ENCODE measurements around the gene RTN4IP1.

The RTN4IP1 gene

DNA sequence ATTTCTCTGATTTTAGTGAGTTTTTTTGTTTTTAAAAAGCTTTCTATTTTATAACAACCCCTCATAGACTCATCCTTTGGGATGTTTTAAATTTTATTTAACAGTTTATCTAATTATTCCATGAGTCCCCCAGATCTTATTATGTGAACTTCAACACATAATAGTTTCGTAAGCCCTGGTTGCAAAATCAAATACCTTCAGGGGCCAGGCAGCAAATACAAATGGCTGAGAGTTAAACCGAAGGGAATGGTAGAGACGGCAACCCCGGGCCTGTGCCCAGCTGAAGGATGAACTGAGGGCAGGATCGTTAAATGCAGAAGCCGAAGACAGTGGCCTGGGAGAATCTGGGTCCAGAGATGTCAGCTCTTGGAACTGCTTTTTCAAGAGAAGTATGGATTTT, 88.4 kb downstream of the RTN4IP1 start:
- no peak for DNase-seq

DNA sequence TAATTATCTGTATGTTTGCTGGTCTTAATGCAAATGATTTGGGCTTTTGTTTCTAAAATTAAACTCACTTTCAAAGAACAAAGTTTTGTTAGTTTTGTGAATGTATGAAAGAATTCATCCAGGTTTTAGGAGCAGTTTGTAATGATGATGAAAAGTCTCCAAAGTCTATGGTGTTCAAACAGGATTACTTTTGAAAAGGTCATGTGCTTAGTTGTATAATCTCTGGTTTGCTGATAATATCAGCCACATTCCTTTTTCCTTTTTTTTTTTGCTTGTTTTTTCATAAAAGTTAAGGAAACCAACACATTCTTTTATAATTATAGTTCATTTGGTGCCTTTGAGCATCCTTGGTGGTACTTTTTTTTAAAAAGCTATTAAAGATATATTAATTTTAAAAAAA, 88.9 kb downstream of the RTN4IP1 start:
- no peak for DNase-seq

DNA sequence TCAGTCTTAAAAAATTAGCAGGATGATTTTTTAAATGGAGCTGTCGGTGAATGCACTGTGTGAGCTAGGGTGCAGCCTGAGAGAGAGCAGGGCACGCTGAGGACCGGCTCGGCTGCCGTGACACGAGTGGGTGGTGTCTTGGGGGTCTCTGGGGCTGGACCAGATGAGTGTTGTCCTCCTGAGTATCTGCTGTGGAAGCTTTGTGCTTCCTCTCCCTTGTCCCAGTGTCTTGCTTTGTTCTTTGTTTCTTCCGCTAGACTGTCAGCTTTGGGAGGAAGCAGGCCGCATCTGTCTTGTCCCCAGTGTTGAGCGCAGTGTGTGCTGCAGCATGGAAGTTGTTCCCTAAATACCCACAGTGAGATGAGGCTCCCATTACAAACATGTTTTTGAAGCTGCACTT, 89.4 kb downstream of the RTN4IP1 start:
- DNase-seq = no peak

DNA sequence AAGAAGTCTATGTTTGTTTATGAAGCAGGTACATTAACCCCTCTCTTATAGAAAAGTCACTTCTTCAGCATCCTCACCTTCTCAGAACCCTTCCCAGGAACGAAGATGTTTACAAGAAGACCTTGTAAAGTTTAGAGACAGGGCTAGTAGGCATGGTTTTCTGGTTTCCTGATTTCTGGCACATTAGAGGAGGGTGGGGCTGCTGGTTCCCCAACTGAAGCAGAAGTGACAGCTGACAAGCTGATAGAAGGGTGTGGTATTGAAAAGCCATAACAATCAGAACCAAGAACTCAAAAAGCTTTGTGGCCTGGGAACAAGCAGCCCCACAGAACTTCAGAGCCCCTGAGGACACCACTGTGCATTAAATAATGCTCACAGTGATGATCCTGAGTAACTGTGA, 91.2 kb downstream of the RTN4IP1 start:
- DNase-seq = no peak

DNA sequence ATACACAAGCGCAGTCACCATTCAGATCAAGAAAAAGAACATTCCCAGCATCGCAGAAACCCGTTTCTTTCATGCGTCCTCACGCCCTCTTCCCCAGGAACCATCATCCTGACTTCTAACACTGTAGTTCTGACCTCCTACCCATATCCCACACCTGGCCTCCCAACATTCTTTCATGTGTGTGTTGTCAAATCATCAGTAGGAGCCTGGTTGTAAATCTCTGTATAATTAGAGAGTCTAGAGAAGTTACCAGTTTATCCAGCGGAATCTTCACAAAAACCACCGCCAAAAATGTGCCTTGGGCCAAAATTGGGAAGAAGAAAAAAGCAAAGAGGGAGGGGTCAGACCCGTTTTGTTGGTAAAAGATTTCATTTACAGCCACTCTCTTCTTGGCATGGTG, 91.6 kb downstream of the RTN4IP1 start:
- DNase-seq = no peak

DNA sequence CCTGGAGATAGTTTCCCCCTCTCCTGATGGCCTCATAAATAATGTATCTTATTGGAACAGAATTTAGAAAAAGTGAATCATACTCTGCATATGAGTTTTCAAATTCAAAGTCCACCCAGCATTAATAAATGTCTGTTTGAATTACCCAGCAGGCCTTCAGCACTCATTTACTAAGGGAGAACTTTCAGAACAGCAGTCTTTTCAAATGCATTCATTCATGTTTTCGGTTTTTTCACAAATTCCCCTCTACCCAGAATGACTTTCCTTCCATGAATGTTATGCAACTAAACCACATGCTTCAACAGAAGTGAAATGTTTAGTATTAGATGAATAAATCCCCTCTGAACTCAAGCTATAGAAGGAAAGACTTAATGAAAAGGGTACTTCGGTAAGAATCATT, 92.4 kb downstream of the RTN4IP1 start:
- DNase-seq = no peak

DNA sequence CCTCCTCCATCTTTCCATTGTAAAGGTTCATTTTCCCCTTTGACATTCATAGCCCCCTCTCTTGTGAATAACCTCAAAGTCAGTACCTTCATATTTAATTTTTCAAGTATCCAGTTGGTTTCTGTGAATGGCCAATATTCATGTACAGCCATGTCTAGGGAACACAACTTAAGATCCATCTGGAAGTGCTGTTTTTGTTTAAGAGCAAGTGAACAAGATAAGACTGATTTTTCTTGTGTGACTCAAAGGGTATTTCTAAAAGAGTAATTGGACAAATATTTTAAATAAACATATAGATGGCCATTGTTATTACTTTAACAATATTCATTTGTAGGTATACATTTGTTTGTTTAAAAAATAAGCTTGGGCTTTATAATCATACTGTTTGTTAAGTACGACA, 92.9 kb downstream of the RTN4IP1 start:
- DNase-seq = no peak

DNA sequence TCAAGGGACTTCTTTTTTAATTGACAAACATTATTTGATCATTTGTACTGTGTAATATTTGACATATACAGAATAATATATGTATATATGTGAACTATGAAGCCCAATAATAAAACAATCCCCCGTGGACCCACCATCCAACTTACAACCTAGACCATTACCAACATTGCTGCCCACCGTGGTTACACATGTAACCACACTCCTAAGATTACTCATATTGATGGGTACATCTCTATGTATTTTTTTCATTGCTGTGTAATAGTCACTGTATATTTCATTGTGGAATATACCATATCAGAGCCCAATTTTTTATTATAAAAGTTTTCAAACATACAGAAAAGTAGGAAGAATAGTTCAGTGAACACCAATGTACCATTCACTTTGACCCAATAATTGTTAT, 94.3 kb downstream of the RTN4IP1 start:
- no peak for DNase-seq

DNA sequence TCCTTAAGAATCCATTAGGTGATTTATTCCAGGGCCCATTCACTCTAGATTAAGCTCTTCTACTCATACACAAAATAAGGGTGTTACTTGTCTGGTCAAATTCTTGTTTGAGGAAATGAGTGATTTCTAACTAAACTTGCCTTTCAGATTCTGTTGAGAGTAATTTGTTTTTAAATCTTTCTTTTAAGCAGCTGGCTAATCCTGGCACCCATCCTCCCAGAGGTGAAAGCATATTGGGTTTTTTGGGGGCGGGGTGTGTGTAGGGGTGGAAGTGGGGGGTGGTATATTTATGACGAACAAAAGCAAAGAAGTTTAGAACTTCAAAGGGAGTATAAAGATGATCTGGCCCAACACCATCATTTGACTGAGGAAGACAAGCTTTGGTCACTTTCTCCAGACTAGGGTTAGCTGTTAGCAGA, 94.7 kb downstream of the RTN4IP1 start:
- DNase-seq = no peak

DNA sequence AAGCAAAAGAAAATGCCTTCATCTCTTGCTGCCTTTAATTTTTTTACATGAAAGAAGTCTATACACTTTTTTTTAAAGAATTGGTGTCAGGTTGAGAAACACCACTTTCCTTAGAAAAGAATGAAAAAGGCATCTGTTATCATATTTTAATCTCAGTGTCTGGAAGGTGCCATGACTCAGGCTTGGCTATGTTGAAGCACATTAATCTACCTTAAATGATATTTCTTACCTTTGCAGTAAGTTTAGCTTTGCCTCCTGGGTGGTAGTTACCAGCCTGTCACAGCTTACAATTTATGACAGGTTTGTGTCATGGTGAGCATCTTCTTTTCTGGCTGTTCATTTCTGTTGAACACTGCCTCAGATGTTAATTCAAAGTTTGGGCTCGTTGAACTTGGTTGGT, 95.3 kb downstream of the RTN4IP1 start:
- DNase-seq = no peak

DNA sequence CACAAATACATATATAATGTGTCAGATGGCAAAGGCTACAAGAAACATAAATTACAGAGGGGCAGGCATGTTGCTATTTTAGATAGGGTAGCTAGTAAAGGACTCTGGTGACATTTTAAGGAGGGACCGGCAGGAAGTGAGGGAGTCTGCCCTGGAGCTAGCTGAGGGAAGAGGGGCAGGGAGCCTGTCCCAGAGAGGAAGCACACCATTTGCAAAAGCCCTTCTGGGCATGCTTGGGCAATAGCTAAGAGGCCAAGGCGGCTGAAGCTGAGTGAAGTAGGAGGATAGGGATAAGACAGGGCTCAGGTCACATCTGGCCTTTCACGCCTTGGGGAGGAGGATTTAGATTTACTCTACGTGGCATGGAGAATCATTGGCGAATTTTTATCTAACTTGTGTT, 96.2 kb downstream of the RTN4IP1 start:
- DNase-seq = no peak

DNA sequence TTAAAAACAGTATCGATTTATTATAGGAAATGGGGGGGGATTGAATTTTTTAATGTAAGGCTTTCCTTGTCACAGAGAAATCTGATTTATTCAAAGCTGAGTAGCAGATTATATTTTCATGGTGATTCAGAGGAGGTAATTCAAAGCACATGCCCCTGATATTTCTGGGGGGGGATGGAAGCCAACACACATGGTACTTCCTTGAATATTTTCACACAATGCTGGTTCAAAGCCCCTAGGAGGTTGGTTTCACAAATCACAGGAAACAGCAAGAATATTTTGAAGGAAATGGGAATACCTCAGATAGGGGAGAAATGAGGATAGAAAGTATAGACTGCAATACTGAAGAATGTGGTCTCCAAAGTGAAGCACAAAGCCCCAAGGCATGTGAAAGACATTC, 98.8 kb downstream of the RTN4IP1 start:
- DNase-seq = no peak

DNA sequence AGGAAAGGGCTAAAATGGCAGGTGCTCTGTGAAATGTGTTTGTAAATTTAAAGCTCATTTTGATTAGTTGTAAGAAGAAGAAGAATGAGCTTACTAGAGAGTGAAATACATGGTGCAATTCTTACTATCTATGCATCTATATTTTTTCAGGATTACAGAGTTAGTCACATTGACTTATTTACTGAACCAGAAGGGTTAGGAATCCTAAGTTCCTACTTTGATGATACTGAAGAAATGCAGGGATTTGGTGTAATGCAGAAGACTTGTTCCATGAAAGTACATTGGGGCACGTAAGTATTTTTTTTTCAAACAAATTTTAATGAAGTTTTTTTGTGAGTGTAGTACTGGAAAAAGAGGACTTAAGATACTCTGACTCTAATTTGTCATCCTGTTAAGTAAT, 99.3 kb downstream of the RTN4IP1 start:
- DNase-seq = no peak

DNA sequence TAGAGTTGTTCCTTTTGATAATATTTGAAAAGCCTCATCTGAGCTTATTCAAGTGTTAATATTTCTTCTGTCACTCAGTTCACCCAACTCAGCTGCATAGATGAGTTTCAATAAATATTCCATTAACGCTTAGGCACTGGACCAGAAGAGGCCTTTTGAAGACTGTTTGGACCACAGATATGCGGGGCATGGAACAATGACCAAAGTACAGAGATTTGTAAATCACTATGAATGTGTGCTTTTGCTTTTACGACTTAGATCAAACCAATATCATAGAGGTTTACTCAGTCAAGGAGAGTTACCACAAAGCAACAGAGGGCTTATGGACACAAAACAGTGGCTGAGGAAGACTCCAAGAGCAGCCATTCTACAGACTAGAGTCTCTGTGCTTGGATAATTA, 99.9 kb downstream of the RTN4IP1 start:
- no peak for DNase-seq

DNA sequence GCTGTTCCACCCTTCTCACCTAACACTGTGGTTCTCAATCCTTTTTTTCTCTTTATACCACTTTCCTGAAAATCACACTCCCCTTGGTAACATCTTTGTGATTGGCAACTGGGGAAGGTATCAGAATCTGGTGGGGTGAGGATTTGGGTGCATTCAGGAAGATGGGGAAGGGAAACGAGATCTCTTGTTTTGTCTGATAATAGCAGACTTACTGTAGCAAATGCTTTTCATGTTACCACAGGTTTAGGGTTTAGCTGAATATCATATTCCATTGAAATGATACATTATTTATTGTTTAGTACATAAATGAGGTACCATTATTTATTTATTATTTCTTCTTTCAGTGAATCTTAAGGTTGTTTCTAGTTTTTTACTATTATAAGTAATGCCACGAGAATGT, 100.8 kb downstream of the RTN4IP1 start:
- DNase-seq = no peak

DNA sequence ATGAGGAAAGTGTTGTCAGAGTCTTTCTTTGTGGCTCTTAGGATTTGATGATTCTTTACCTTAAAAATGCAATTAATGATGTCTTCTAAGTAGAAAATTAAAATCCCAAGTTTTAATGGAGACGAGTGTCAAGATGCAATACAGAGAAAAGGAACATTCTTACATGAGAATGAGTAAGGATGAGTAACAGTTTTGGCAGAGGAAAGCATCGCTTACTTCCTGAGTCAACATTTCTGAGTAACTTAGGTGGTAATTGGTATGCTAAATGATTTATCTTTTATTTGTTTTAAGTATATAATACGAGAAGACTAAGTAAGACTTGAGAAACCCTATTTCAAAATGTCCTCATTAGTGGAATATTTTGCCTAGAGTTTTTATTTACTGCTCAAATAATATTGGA, 101.3 kb downstream of the RTN4IP1 start:
- DNase-seq = no peak

DNA sequence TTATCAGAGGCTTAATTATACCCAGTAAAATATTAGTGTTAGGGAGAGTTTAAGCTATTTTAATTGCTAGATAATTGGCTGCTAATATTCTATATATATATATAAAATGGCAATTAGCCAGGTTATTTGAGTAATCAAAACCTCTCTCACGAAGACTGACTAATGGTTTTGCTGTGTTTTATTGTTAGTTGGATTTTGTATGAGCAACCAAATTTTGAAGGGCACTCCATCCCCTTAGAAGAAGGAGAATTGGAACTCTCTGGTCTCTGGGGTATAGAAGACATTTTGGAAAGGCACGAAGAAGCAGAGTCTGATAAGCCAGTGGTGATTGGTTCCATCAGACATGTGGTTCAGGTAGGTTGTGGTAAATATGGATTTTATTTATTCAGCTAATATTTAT, 102.2 kb downstream of the RTN4IP1 start:
- DNase-seq = no peak

DNA sequence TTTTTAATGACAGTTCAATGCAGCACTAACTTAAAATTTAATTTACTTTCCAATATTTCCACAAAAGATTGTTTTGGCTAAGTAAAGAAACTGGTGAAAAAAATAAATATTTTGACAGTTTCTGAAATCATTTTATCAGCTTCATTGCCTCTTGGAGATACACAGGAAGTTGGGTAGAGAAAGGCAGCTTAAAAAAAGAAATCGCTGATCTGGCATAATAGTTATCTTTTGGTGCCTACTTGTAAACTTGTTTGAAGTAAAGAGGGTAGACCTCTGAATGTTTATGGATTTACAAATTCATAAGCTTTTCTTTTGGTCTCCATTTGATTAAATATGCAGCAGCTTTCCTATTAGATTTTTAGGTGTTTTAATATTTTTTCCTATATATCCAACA, 103.4 kb downstream of the RTN4IP1 start:
- no peak for DNase-seq

DNA sequence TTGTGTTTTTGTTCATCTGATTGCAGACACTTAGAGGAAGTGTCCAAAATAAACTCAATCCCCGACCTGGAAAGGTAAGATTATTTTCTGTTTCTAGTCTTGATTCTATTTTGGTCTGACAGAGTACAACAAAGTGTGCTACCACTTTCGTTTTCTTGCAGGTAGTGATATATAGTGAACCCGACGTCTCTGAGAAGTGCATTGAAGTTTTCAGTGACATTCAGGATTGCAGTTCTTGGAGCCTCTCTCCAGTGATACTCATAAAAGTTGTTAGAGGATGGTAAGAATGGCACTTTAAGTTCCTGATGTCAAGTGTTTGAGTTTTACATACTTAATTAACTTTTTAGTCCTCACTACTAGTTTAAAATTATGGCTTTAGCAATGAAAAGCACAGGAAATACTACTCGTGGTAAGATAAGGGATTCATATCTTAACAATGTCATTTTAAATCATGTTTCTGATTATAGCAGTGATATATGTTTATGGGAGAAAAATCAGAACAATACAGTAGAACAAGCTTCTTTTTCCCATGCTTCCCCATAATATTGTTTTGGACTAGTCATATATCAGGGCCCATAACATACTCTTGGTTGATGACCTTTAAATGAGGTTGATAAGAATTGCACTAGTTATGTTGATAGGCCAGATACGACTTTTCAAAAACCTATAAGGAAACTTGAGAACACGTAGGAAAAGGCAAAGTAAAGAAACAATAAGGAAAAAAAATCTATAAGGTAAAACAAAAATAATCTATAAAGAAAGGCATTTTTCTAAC, 104.0 kb downstream of the RTN4IP1 start:
- no peak for DNase-seq

DNA sequence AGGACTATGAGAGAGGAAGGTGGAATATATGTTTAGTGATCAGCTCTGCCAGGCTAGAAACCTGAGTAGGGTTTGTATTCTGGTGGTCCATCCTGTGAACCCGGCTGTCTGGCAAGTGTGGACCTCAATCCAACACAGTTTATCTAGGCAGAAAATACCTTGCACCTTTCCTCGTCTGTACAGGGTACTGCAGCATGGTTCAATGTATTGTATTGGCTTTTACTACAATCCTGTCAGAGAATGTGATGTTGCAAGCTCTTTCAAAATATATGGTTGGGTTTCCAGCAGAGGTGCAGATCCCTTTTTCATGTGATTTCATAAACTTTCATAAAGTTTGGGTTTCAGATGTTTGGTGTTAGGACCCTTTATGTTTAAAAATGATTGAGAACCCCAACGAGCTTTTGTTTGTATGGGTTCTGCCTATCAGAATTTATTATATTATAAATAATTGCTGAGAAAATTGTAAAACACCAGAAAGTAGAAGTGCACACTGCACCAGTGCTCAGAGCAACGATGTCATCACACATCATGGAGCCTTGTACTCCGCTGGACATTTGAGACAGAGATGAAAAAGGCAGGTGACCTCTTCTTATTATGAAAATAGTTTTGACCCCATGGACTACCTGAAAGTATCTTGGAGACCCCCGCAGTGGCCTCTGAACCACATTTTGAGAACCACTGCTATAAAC, 106.6 kb downstream of the RTN4IP1 start:
- DNase-seq = no peak
